GM18951 (cell line): ENCODE data around the gene ANXA10.
"Not testable (repeated sequence)": the region's sequence is repeated elsewhere in the genome, so short reads cannot be mapped to it uniquely, and the experiment has no call there.

ENCODE experiments used
- POLR2A ChIP-seq: IDR thresholded peaks from 4 replicates; pipeline ENCODE4 v1.6.1; 2011; ENCODE audit warnings: mild to moderate bottlenecking; ENCODE audit not compliant: insufficient read length, insufficient read depth; ENCODE audit errors: extremely low read depth
- in situ Hi-C: fragments of 300-500 bp; cut with MboI; formaldehyde crosslinking; loops from one replicate; pipeline ENCODE4 v1.12.0; 2022; ENCODE audit warnings: low sequenced_read_pairs, mixed read lengths, inconsistent platforms; ENCODE audit not compliant: unreplicated experiment

Gene ANXA10

GRCh38 chr4:168126952-168127351, 34.6 kb downstream of the ANXA10 start:
- TF ChIP-seq POLR2A: no peak
- in situ Hi-C loops: no loop called here

- in situ Hi-C loops: no loop called here
These were observed 36.3 kb downstream of the ANXA10 start for GRCh38 chr4:168128601-168129000.

GRCh38 chr4:168129046-168129772, 36.9 kb downstream of the ANXA10 start:
- no peak for TF ChIP-seq POLR2A

More at GRCh38 chr4:168128601-168129000, 36.3 kb downstream of the ANXA10 start:
- TF ChIP-seq POLR2A: no peak

GRCh38 chr4:168129802-168130201, 37.5 kb downstream of the ANXA10 start:
- TF ChIP-seq POLR2A: no peak
- in situ Hi-C loops: no loop called here

More at GRCh38 chr4:168129046-168129772, 36.9 kb downstream of the ANXA10 start:
- in situ Hi-C loops: no loop called here

GRCh38 chr4:168131196-168131595, 38.9 kb downstream of the ANXA10 start:
- in situ Hi-C loops: no loop called here
- TF ChIP-seq POLR2A: no peak

GRCh38 chr4:168134651-168135050, 42.3 kb downstream of the ANXA10 start:
- in situ Hi-C loops: no loop called here
- TF ChIP-seq POLR2A: no peak

GRCh38 chr4:168135860-168136259, 43.5 kb downstream of the ANXA10 start:
- in situ Hi-C loops: not testable (repeated sequence)

GRCh38 chr4:168137695-168138094, 45.4 kb downstream of the ANXA10 start:
- in situ Hi-C loops: not testable (repeated sequence)

GRCh38 chr4:168138143-168138542, 45.8 kb downstream of the ANXA10 start:
- TF ChIP-seq POLR2A: no peak
- in situ Hi-C loops: no loop called here

GRCh38 chr4:168139336-168139735, 47.0 kb downstream of the ANXA10 start:
- in situ Hi-C loops: no loop called here
- TF ChIP-seq POLR2A: no peak

- no peak for TF ChIP-seq POLR2A
- in situ Hi-C loops: no loop called here
These were observed 49.4 kb downstream of the ANXA10 start for GRCh38 chr4:168141733-168142132.

GRCh38 chr4:168143601-168144000, 51.3 kb downstream of the ANXA10 start:
- in situ Hi-C loops: no loop called here
- no peak for TF ChIP-seq POLR2A

- TF ChIP-seq POLR2A: no peak
- in situ Hi-C loops: no loop called here
These were observed 58.2 kb downstream of the ANXA10 start for GRCh38 chr4:168150420-168151050.

- in situ Hi-C loops: no loop called here
These were observed 59.0 kb downstream of the ANXA10 start for GRCh38 chr4:168151327-168151726.

More at GRCh38 chr4:168151327-168151726, 59.0 kb downstream of the ANXA10 start:
- TF ChIP-seq POLR2A: no peak
